ENCODE data around the gene TIPARP.

Gene TIPARP

GRCh38 chr3:156638271-156638670 is 36.1 kb upstream of the TIPARP start:
- TF ChIP-seq CTCF (IDR thresholded peaks at IDR 0.05; ENCODE audit: control insufficient read depth, extremely low read depth, insufficient read depth) = no peak
- DNase-seq (ENCODE audit: low read depth) = no peak
- no peak overlapping the region for H3K4me3 ChIP-seq (ENCODE audit: low read depth, low read length)

- DNase-seq (ENCODE audit: low read depth) = no peak
- TF ChIP-seq CTCF (IDR thresholded peaks at IDR 0.05; ENCODE audit: control insufficient read depth, extremely low read depth, insufficient read depth) = no peak
- H3K4me3 ChIP-seq (ENCODE audit: low read depth, low read length) = no peak overlapping the region
Measured at GRCh38 chr3:156639414-156640023, 34.9 kb upstream of the TIPARP start.

DNA sequence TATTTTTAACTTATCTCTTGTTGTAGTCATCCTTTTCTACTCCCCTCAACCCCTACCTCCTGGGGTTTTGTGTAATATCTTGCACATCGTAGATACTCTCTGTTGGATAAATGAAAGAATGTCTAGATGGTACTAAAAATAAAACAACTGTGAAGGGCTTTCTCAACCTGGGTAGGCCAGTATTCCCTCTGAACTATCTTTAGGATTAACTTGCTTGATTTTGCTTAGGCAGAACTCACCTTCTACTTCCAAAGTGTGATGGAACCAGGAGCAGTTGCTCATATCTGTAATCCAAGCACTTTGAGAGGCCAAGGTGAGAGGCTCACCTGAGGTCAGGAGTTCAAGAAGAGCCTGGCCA is 32.8 kb upstream of the TIPARP start:
- no peak for DNase-seq (ENCODE audit: low read depth)
- TF ChIP-seq CTCF (IDR thresholded peaks at IDR 0.05; ENCODE audit: control insufficient read depth, extremely low read depth, insufficient read depth) = no peak
- H3K4me3 ChIP-seq (ENCODE audit: low read depth, low read length) = no peak overlapping the region

DNA sequence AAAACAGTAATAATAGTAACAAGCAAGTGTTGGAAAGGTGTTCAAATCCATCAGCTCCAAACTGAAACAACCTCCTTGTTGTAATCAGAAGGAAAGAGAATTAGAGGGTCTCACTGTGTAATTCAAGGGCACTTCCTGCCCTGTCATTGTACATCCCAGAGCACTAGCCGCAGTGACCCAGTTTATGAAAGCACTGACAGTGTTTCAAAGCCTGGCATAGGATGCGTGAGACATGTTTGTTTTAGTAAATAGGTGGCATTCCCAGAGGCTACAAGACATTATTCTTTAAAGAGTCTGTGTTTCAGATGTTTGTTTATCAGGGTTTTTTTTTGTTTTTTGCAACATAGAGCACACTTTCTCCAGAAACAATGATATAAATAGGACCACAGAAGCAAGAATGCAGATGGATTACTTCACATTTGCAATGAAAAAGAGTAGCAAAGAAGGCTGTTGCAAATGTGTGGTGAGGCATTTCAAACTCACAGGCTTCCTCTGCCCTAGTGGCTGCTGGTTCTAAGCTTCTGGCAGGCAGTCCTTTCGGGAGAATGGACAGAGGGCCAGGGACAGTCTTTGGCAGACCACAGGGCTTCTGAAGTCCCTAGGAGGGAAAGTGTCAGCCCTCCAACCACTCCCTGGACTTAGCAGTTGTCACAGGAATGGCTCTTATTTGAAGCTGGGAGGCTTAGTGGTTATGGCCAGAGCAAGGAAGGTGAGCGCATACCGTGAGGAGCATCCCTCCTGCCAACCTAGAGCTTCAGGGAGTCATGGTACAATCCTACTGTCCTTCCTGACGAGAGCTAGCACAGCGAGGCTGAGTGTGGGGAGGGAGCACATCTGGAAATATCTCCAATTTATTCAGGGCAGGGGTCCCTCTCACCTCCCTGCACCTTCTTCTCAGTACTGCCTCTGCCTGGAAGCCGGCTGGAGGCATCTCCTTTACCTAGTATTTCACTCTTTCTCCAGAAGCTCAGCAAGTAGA is 31.4 kb upstream of the TIPARP start:
- DNase-seq (ENCODE audit: low read depth) = no peak
- no peak for TF ChIP-seq CTCF (IDR thresholded peaks at IDR 0.05; ENCODE audit: control insufficient read depth, extremely low read depth, insufficient read depth)
- H3K4me3 ChIP-seq (ENCODE audit: low read depth, low read length) = no peak overlapping the region

DNA sequence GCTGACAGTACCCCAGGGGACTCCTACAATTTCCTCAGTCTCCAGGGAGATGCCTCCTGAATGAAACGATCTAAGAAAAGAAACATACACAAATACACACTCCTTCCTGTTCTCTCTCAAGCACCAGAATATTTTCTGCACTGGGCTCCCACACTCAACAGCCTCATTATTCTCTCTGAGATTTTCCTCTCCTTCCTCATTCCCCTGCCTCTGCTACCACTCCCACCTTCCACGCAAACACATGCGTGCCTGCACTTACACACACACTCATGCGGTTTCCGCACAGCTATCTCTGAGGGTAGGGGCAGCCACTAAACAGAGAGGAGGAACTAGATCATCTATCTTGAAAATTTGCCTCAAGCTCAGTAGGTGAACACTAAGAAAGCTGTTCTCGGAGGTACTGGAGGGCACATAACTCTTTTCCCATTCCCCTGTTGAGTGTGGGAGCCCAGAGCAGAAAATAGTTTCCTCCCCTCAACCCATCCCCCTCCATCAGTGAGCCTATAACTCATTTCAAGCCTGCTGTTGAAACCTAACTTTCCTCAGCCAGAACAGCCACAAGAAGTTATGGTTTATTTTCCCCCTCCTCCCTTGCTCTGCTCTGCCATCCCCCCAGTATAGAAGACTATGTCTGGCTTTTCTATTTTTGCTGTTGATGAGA is 30.5 kb upstream of the TIPARP start:
- no peak for TF ChIP-seq CTCF (IDR thresholded peaks at IDR 0.05; ENCODE audit: control insufficient read depth, extremely low read depth, insufficient read depth)
- no peak overlapping the region for H3K4me3 ChIP-seq (ENCODE audit: low read depth, low read length)
- DNase-seq (ENCODE audit: low read depth) = no peak

DNA sequence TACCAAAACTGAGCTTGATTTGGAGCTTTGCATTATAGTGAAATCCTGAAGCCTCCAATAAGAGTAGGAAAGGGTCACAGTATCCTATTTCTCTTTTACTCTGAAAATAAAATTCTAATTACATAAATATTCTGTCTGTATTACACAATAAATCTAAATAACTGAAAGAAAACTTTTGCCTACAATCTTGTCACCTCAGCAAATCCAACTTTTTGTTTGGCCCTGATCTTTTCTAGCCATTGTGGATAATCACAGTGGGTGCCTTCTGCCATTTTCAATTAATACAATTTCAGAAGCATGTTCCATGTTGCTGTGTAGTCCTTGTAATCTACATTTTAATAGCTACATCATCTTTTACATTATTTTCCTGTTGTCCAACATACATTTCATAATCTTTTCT is 29.4 kb upstream of the TIPARP start:
- no peak overlapping the region for H3K4me3 ChIP-seq (ENCODE audit: low read depth, low read length)
- no peak for TF ChIP-seq CTCF (IDR thresholded peaks at IDR 0.05; ENCODE audit: control insufficient read depth, extremely low read depth, insufficient read depth)
- no peak for DNase-seq (ENCODE audit: low read depth)

Measured in LNCaP clone FGC (cell line).